H9 (cell line): Measurements from ENCODE around the gene ZNF668. TPM values are rescaled to one million over a fixed set of nuclear protein-coding genes. Genes with fewer than 3 reads are reported as not detected.

Experiments used
- DNase-seq: peaks from one replicate; pipeline ENCODE4 v3.0.0-alpha.2; 2017
- H2AFZ ChIP-seq: one replicate; pipeline ENCODE4 v1.6.1; 2013; ENCODE audit warnings: mild to moderate bottlenecking, low read length, control low read depth, moderate library complexity
- H2AK5ac ChIP-seq: 2 replicates; pipeline ENCODE4 v1.6.1; 2013; ENCODE audit warnings: low read length, control low read depth, mixed read lengths; ENCODE audit not compliant: insufficient read length
- H2BK120ac ChIP-seq: one replicate; pipeline ENCODE4 v1.6.1; 2013; ENCODE audit warnings: low read depth, mild to moderate bottlenecking, low read length, control low read depth, inconsistent platforms; ENCODE audit not compliant: poor library complexity, severe bottlenecking
- H2BK12ac ChIP-seq: 2 replicates; pipeline ENCODE4 v1.6.1; 2013; ENCODE audit warnings: low read length, control low read depth, mixed read lengths, low read depth; ENCODE audit not compliant: insufficient read length
- H2BK15ac ChIP-seq: 2 replicates; pipeline ENCODE4 v1.6.1; 2013; ENCODE audit warnings: low read depth, low read length, control low read depth
- H2BK20ac ChIP-seq: one replicate; pipeline ENCODE4 v1.6.1; 2013; ENCODE audit warnings: low read depth, mild to moderate bottlenecking, low read length, control low read depth, inconsistent platforms; ENCODE audit not compliant: poor library complexity, severe bottlenecking
- H2BK5ac ChIP-seq: 2 replicates; pipeline ENCODE4 v1.6.1; 2013; ENCODE audit warnings: low read length, control low read depth, mixed read lengths; ENCODE audit not compliant: insufficient read length
- H3K14ac ChIP-seq: 2 replicates; pipeline ENCODE4 v1.6.1; 2013; ENCODE audit warnings: low read length, control low read depth; ENCODE audit not compliant: insufficient read depth
- H3K18ac ChIP-seq: 2 replicates; pipeline ENCODE4 v1.6.1; 2013; ENCODE audit warnings: low read depth, mild to moderate bottlenecking, mixed read lengths, low read length, control low read depth; ENCODE audit not compliant: insufficient read length
- H3K23ac ChIP-seq: 2 replicates; pipeline ENCODE4 v1.6.1; 2013; ENCODE audit warnings: low read length, control low read depth, mixed read lengths, low read depth; ENCODE audit not compliant: insufficient read length
- H3K23me2 ChIP-seq: 2 replicates; pipeline ENCODE4 v1.6.1; 2013; ENCODE audit warnings: low read depth, mild to moderate bottlenecking, mixed read lengths, low read length, control low read depth; ENCODE audit not compliant: insufficient read length, poor library complexity, severe bottlenecking
- H3K27ac ChIP-seq: 2 replicates; pipeline ENCODE4 v1.5.1; 2013; ENCODE audit warnings: low read length, control low read depth, mixed read lengths, low read depth; ENCODE audit not compliant: insufficient read length
- H3K27me3 ChIP-seq: 2 replicates; pipeline ENCODE4 v1.6.1; 2013; ENCODE audit warnings: low read length, control low read depth, inconsistent platforms; ENCODE audit not compliant: insufficient read depth
- H3K4ac ChIP-seq: 2 replicates; pipeline ENCODE4 v1.6.1; 2013; ENCODE audit warnings: low read depth, mild to moderate bottlenecking, control low read depth, inconsistent platforms, low read length, moderate library complexity
- H3K4me1 ChIP-seq: 2 replicates; pipeline ENCODE4 v1.6.1; 2013; ENCODE audit warnings: low read length, control low read depth, inconsistent platforms; ENCODE audit not compliant: insufficient read depth
- H3K4me2 ChIP-seq: 2 replicates; pipeline ENCODE4 v1.6.1; 2013; ENCODE audit warnings: low read length, control low read depth, mixed read lengths; ENCODE audit not compliant: insufficient read length, insufficient read depth
- H3K56ac ChIP-seq: 2 replicates; pipeline ENCODE4 v1.6.1; 2013; ENCODE audit warnings: low read depth, mild to moderate bottlenecking, mixed read lengths, low read length, control low read depth; ENCODE audit not compliant: insufficient read length
- H3K79me1 ChIP-seq: 2 replicates; pipeline ENCODE4 v1.6.1; 2013; ENCODE audit warnings: low read depth, mild to moderate bottlenecking, moderate library complexity, low read length, control low read depth, inconsistent platforms; ENCODE audit not compliant: insufficient read depth, poor library complexity, severe bottlenecking
- H3K79me2 ChIP-seq: 2 replicates; pipeline ENCODE4 v1.6.1; 2013; ENCODE audit warnings: low read length, control low read depth, inconsistent platforms; ENCODE audit not compliant: insufficient read depth
- H3K9ac ChIP-seq: 2 replicates; pipeline ENCODE4 v1.6.1; 2013; ENCODE audit warnings: low read length, control low read depth, mixed read lengths; ENCODE audit not compliant: insufficient read length; ENCODE audit errors: extremely low read depth
- H3K9me3 ChIP-seq: one replicate; pipeline ENCODE4 v1.6.1; 2013; ENCODE audit warnings: low read depth, low read length, inconsistent platforms; ENCODE audit not compliant: control insufficient read depth
- H3T11ph ChIP-seq: one replicate; pipeline ENCODE4 v1.6.1; 2013; ENCODE audit warnings: mild to moderate bottlenecking, low read length, control low read depth, inconsistent platforms
- H4K20me1 ChIP-seq: one replicate; pipeline ENCODE4 v1.6.1; 2013; ENCODE audit not compliant: control insufficient read depth, insufficient read length, insufficient read depth
- H4K5ac ChIP-seq: 2 replicates; pipeline ENCODE4 v1.6.1; 2013; ENCODE audit warnings: low read depth, mild to moderate bottlenecking, mixed read lengths, low read length, control low read depth; ENCODE audit not compliant: insufficient read length
- H4K8ac ChIP-seq: replicated peaks from 2 replicates; pipeline ENCODE4 v1.6.1; 2013; ENCODE audit warnings: low read length, control low read depth, mixed read lengths, low read depth; ENCODE audit not compliant: insufficient read length
- H4K91ac ChIP-seq: 2 replicates; pipeline ENCODE4 v1.6.1; 2013; ENCODE audit warnings: low read depth, mild to moderate bottlenecking, moderate library complexity, mixed read lengths, low read length, control low read depth; ENCODE audit not compliant: insufficient read length
- H3K27ac Mint-ChIP-seq, 3 experiments: 2 replicates in 2 of 3; 3 replicates in 1 of 3; pipeline ENCODE4 v1.8.0; 2020 to 2021; ENCODE audit warnings: mixed read lengths in 3 of 3, mild to moderate bottlenecking in 1 of 3, moderate library complexity in 1 of 3
- H3K27me3 Mint-ChIP-seq: 2 replicates; pipeline ENCODE4 v1.8.0; 2021; ENCODE audit warnings: low read depth, mild to moderate bottlenecking, moderate library complexity, mixed read lengths
- H3K36me3 Mint-ChIP-seq, 3 experiments: 2 replicates in 2 of 3; 3 replicates in 1 of 3; pipeline ENCODE4 v1.8.0; 2020 to 2021; ENCODE audit warnings: low read depth in 3 of 3, mixed read lengths in 3 of 3; ENCODE audit not compliant: insufficient read depth in 1 of 3
- H3K4me1 Mint-ChIP-seq, 2 experiments: 2 replicates each; pipeline ENCODE4 v1.8.0; 2020; ENCODE audit warnings: mixed read lengths in 2 of 2
- H3K4me3 Mint-ChIP-seq, 2 experiments: 2 replicates in 1 of 2; 3 replicates in 1 of 2; pipeline ENCODE4 v1.8.0; 2020 to 2021; ENCODE audit warnings: mild to moderate bottlenecking in 2 of 2, mixed read lengths in 2 of 2, moderate library complexity in 1 of 2
- H3K9me3 Mint-ChIP-seq, 2 experiments: 2 replicates in 1 of 2; 3 replicates in 1 of 2; pipeline ENCODE4 v1.8.0; 2020; ENCODE audit warnings: mild to moderate bottlenecking in 2 of 2, mixed read lengths in 2 of 2, moderate library complexity in 1 of 2
- WGBS: extraction: QIAGEN DNeasy Blood & Tissue Kit; methylation state at CpG from one replicate; pipeline ENCODE4 v1.1.7; 2013; ENCODE audit warnings: missing lambda C conversion rate, low lambda C conversion rate, mixed read lengths; ENCODE audit not compliant: insufficient read length; ENCODE audit errors: extremely low coverage; 5-methylcytosine and 5-hydroxymethylcytosine counted together
- total RNA-seq: library from RNA; stranded (reverse); gene quantifications from 2 replicates; pipeline ENCODE4 v1.2.1, GENCODE V29; 2021
- TF ChIP-seq, protein P1 (sequence below): fragments of 200-600 bp; sonication (generic); conservative IDR thresholded peaks from 3 replicates; pipeline ENCODE4 v1.8.0; 2021; ENCODE audit warnings: antibody characterized with exemption, mild to moderate bottlenecking

ZNF668 gene
- total RNA-seq, 1 experiment from 2014 or later = 18.6 TPM

DNA sequence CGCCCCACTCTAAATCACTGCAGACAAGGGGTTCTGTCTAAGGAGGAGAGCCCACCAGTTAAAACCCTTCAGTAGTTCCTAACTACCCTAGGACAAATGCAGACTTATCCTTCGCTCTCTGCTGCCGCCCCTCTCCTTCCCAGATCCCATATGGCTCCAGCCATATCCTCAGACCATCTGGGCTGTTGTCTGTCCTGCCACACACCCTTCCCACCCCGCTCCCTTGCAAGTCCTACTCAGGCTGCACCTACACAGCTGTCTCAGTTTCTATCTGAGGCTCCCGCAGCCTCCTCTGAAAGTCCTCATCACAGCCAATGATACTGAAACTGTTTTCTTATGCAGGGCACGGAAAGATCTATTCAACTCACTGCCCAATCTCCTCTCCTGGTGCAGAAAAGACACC lies 33.4 kb upstream of the ZNF668 start:
- Histone ChIP-seq H2AFZ (no peak overlapping the region), H4K5ac (no peak overlapping the region), H3K4me2 (peak overlapping the region; percentile 57), H3T11ph (no peak overlapping the region), H4K20me1 (no peaks in the 10 kb centered on the region), H2BK20ac (no peak overlapping the region), H3K4ac (no peak overlapping the region), H3K79me2 (no peaks in the 10 kb centered on the region; the same call in 1 of the 2 replicates), H2BK120ac (no peak overlapping the region), H2AK5ac (no peak overlapping the region), H3K14ac (no peak overlapping the region), H2BK12ac (no peak overlapping the region), H3K23ac (no peak overlapping the region), H3K18ac (no peak overlapping the region), H3K4me1 (no peaks in the 10 kb centered on the region), H3K9ac (no peak overlapping the region), H4K8ac (no peak overlapping the region), H3K79me1 (no peaks in the 10 kb centered on the region), H3K27me3 (no peaks in the 10 kb centered on the region; the same call in 1 of the 2 replicates), H3K27ac (no peak overlapping the region), H3K56ac (no peak overlapping the region), H3K9me3 (no peaks in the 10 kb centered on the region), H3K23me2 (peaks cover 8% of the 10 kb centered on the region), H2BK15ac (no peak overlapping the region), H2BK5ac (no peak overlapping the region), H4K91ac (no peak overlapping the region)
- H3K27ac Mint-ChIP-seq = no peak overlapping the region
- H3K9me3 Mint-ChIP-seq = peaks cover 2 to 4% of the 10 kb centered on the region in 2 experiments; a peak in 3 of 5 replicates
- peak overlapping the region; percentile 76 to 85 for H3K4me3 Mint-ChIP-seq
- peaks cover 2% of the 10 kb centered on the region for H3K27me3 Mint-ChIP-seq
- H3K4me1 Mint-ChIP-seq = peaks cover 9 to 14% of the 10 kb centered on the region in 2 experiments
- H3K36me3 Mint-ChIP-seq = peaks cover 19 to 32% (median 28%) of the 10 kb centered on the region in 3 experiments
- TF ChIP-seq, protein P1, sequence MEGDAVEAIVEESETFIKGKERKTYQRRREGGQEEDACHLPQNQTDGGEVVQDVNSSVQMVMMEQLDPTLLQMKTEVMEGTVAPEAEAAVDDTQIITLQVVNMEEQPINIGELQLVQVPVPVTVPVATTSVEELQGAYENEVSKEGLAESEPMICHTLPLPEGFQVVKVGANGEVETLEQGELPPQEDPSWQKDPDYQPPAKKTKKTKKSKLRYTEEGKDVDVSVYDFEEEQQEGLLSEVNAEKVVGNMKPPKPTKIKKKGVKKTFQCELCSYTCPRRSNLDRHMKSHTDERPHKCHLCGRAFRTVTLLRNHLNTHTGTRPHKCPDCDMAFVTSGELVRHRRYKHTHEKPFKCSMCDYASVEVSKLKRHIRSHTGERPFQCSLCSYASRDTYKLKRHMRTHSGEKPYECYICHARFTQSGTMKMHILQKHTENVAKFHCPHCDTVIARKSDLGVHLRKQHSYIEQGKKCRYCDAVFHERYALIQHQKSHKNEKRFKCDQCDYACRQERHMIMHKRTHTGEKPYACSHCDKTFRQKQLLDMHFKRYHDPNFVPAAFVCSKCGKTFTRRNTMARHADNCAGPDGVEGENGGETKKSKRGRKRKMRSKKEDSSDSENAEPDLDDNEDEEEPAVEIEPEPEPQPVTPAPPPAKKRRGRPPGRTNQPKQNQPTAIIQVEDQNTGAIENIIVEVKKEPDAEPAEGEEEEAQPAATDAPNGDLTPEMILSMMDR = no peak
- DNase-seq = no peak
- WGBS = no CpG with 5 or more reads among the region's 6 CpGs
